Neuron (in vitro differentiated cells): ENCODE measurements around the gene NUP133.

ENCODE experiments used
- H2AFZ ChIP-seq: one replicate; pipeline ENCODE4 v1.6.1; 2013; ENCODE audit warnings: low read depth, mild to moderate bottlenecking, inconsistent platforms, low read length, moderate library complexity
- H3K27me3 ChIP-seq: one replicate; pipeline ENCODE4 v1.6.1; 2013; ENCODE audit warnings: low read length; ENCODE audit not compliant: insufficient read depth
- H3K36me3 ChIP-seq: one replicate; pipeline ENCODE4 v1.6.1; 2013; ENCODE audit warnings: low read length; ENCODE audit not compliant: insufficient read depth
- H3K4me1 ChIP-seq: one replicate; pipeline ENCODE4 v1.6.1; 2013; ENCODE audit warnings: low read length; ENCODE audit not compliant: insufficient read depth
- H3K4me3 ChIP-seq: 2 replicates; pipeline ENCODE4 v1.5.1; 2013; ENCODE audit warnings: mild to moderate bottlenecking, low read length, moderate library complexity
- H3K9me3 ChIP-seq: one replicate; pipeline ENCODE4 v1.6.1; 2013; ENCODE audit warnings: low read length

Gene NUP133

DNA sequence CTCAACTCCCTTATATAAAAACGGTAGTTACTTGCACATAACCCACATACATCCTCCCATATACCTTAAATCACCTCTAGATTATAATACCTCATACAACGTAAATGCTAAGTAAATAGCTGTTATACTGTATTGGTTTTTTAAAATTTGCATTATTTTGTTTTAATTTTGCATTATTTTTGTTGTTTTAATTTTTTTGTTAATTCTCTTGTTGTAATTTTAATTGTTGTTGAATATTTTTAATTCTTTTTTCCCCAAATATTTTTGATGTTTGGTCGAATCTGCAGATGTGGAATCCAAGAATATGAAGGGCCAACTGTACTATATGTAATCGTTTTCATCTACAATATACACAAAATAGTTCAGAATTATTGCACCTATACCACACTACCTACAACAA, 50.7 kb downstream of the NUP133 start:
- no peak overlapping the region for H2AFZ ChIP-seq
- no peak overlapping the region for H3K4me3 ChIP-seq
- H3K9me3 ChIP-seq: no peaks in the 10 kb centered on the region
- peaks cover 67% of the 10 kb centered on the region for H3K36me3 ChIP-seq
- no peaks in the 10 kb centered on the region for H3K27me3 ChIP-seq
- H3K4me1 ChIP-seq: no peaks in the 10 kb centered on the region

GRCh38 chr1:229456016-229456415, 52.1 kb downstream of the NUP133 start:
- Histone ChIP-seq H3K36me3 (peaks cover 67% of the 10 kb centered on the region), H3K4me1 (no peaks in the 10 kb centered on the region), H3K27me3 (no peaks in the 10 kb centered on the region), H3K4me3 (no peak overlapping the region), H2AFZ (no peak overlapping the region), H3K9me3 (no peaks in the 10 kb centered on the region)

GRCh38 chr1:229454056-229454455, 54.1 kb downstream of the NUP133 start:
- H3K4me1 ChIP-seq: no peaks in the 10 kb centered on the region
- H3K36me3 ChIP-seq: peaks cover 58% of the 10 kb centered on the region

DNA sequence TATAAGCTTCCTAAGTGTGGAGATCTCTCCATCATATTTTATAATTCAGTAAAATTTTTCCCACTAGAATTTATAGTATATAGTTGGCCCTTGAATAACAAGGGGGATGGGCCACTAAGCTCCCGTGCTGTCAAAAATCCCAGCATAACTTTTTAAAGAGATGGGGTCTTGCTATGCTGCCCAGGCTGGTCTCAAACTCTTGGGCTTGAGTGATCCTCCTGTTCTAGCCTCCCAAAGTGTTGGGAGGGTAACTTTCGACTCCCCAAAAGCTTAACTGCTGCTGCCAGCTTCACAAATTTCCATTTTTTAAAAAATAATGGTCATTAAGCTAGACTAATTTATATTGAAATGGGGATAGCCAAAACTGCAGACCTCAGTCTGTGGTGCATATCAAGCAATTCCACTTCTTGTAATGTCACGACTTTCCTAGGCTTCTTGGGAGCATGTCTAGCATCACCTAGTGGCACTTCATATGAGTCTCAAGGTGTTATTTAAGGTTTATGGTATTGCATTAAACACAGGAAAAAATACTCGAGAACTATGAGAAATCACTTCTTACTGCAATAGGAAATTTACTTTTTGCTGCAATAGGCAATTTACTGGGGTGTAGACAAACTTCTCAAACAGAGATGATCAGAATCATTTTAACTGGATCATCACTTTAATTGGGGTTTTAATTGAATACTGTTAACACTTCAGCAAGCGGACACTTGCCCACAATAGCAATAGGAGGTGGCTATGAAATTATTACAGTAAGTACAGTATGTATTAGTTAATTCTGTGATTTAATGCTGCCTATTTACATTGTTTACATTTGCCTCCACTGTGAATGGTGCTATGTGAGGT, 55.0 kb downstream of the NUP133 start:
- H2AFZ ChIP-seq: no peak overlapping the region
- H3K4me3 ChIP-seq: no peak overlapping the region
- H3K4me1 ChIP-seq: no peaks in the 10 kb centered on the region
- no peaks in the 10 kb centered on the region for H3K9me3 ChIP-seq
- no peaks in the 10 kb centered on the region for H3K27me3 ChIP-seq
- H3K36me3 ChIP-seq: peaks cover 56% of the 10 kb centered on the region

More at GRCh38 chr1:229454056-229454455, 54.1 kb downstream of the NUP133 start:
- Histone ChIP-seq H2AFZ (no peak overlapping the region), H3K4me3 (no peak overlapping the region), H3K27me3 (no peaks in the 10 kb centered on the region), H3K9me3 (no peaks in the 10 kb centered on the region)

- H2AFZ ChIP-seq: no peak overlapping the region
- H3K4me1 ChIP-seq: no peaks in the 10 kb centered on the region
- H3K27me3 ChIP-seq: no peaks in the 10 kb centered on the region
- no peak overlapping the region for H3K4me3 ChIP-seq
- no peaks in the 10 kb centered on the region for H3K9me3 ChIP-seq
- H3K36me3 ChIP-seq: peaks cover 54% of the 10 kb centered on the region
Observed at GRCh38 chr1:229448845-229449244, 59.3 kb downstream of the NUP133 start.

GRCh38 chr1:229448354-229448753, 59.8 kb downstream of the NUP133 start:
- no peaks in the 10 kb centered on the region for H3K9me3 ChIP-seq
- H2AFZ ChIP-seq: no peak overlapping the region
- peaks cover 53% of the 10 kb centered on the region for H3K36me3 ChIP-seq
- no peaks in the 10 kb centered on the region for H3K4me1 ChIP-seq
- no peaks in the 10 kb centered on the region for H3K27me3 ChIP-seq
- no peak overlapping the region for H3K4me3 ChIP-seq

DNA sequence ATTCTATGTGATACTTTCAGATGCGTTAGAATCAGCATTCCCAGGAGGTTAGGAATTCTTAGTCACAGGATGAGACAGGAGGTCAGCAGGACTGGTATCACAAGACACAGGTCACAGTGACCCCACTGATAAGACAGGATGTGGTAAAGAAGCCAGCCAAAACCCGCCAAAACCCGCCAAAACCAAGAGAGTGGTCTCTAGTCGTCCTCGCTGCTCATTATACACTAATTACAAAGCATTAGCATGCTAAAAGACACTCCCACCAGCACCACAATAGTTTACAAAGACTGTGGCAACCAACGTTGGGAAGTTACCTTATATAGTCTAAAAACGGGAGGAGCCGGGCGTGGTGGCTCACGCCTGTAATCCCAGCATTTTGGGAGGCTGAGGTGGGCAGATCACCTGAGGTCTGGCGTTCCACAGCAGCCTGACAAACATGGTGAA, 60.3 kb downstream of the NUP133 start:
- Histone ChIP-seq H3K4me1 (no peaks in the 10 kb centered on the region), H3K36me3 (peaks cover 55% of the 10 kb centered on the region), H3K4me3 (no peak overlapping the region), H2AFZ (no peak overlapping the region), H3K27me3 (no peaks in the 10 kb centered on the region), H3K9me3 (no peaks in the 10 kb centered on the region)

DNA sequence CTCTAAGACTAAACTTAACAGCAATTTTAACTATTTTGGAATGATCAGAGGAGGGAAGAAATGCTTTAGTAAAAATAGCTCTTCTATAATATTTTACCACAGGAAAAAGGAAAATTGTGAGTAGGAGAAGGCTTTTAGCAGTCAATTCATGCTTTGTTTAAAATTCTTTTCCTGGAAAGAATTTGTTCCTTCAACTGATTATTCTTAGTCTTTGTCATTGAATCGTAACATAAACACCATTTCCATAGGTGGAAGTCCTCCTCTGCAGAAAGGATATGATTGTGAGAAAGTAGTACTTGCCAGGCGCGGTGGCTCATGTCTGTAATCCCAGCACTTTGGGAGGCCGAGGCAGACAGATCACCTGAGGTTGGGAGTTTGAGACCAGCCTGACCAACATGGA, 62.3 kb downstream of the NUP133 start:
- no peaks in the 10 kb centered on the region for H3K4me1 ChIP-seq
- H3K27me3 ChIP-seq: no peaks in the 10 kb centered on the region
- no peak overlapping the region for H2AFZ ChIP-seq
- H3K9me3 ChIP-seq: no peaks in the 10 kb centered on the region
- H3K36me3 ChIP-seq: peaks cover 57% of the 10 kb centered on the region
- no peak overlapping the region for H3K4me3 ChIP-seq

GRCh38 chr1:229440851-229441537, 67.1 kb downstream of the NUP133 start:
- Histone ChIP-seq H3K4me3 (no peak overlapping the region), H3K27me3 (no peaks in the 10 kb centered on the region), H3K36me3 (peaks cover 44% of the 10 kb centered on the region), H3K4me1 (no peaks in the 10 kb centered on the region), H2AFZ (no peak overlapping the region), H3K9me3 (no peaks in the 10 kb centered on the region)

DNA sequence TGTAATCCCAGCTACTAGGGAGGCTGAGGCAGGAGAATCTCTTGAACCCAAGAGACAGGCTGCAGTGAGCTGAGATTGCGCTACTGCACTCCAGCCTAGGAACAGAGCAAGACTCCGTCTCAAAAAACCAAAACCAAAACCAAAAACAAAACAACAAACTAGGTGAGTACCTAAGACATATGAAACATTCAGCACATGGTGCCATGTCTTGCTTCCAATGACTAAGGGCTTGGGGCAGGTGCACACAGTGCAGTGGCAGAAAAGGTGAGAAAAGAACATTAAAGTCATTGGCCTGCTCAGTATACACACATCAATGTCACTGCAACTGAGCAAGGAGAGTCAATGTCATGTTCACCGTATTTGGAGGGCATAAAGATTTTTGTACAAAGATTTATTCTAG, 70.1 kb downstream of the NUP133 start:
- no peak overlapping the region for H2AFZ ChIP-seq
- H3K36me3 ChIP-seq: peaks cover 27% of the 10 kb centered on the region
- no peaks in the 10 kb centered on the region for H3K9me3 ChIP-seq
- peaks cover 17% of the 10 kb centered on the region for H3K27me3 ChIP-seq
- peaks cover 10% of the 10 kb centered on the region for H3K4me1 ChIP-seq
- no peak overlapping the region for H3K4me3 ChIP-seq

DNA sequence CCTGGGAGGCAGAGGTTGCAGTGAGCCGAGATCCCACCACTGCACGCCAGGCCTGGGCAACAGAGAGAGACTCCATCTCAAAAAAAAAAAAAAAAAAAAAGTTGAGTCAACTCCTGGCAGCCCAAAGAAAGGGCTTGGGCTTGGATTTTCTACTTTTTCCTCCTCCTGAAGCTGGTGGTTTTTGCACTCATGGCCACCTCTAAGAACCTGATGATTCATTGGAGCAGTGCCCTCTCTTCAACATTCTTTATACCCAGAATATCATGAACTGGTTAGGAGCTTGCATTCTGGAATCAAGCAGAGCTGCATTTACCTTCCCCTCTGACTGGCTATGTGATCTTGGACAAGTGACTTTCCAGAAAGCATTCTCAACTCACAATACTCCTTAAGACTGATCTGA, 70.7 kb downstream of the NUP133 start:
- Histone ChIP-seq H3K9me3 (peaks cover 3% of the 10 kb centered on the region), H3K36me3 (peaks cover 26% of the 10 kb centered on the region), H3K27me3 (peaks cover 17% of the 10 kb centered on the region), H3K4me1 (peaks cover 10% of the 10 kb centered on the region), H3K4me3 (no peak overlapping the region), H2AFZ (no peak overlapping the region)

DNA sequence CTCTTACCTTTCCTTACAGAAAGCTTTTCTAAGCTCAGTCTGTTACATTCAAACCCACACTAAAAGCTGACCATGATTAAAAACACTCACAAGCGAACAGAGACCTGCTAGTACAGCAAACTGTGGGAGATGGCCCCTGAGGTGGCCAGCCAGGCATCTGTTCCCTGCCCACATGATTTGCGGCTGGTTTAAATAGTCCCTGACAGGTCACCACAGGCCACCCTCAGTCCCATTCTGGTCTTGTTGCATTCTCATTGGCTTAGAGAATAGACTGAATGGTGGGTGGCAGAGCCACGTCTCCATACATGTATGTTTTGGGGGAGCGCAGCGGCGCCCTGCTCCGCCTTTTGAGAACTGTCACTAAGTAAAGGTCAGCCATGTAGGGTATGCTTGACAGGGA, 71.9 kb downstream of the NUP133 start:
- Histone ChIP-seq H3K9me3 (peaks cover 11% of the 10 kb centered on the region), H3K4me3 (no peak overlapping the region), H3K27me3 (peaks cover 17% of the 10 kb centered on the region), H3K4me1 (peaks cover 10% of the 10 kb centered on the region), H2AFZ (no peak overlapping the region), H3K36me3 (peaks cover 15% of the 10 kb centered on the region)

- peak overlapping the region; percentile 20 for H3K4me3 ChIP-seq
- H3K4me1 ChIP-seq: peaks cover 10% of the 10 kb centered on the region
- peaks cover under 1% of the 10 kb centered on the region for H3K36me3 ChIP-seq
- H2AFZ ChIP-seq: no peak overlapping the region
- peaks cover 11% of the 10 kb centered on the region for H3K9me3 ChIP-seq
- peaks cover 21% of the 10 kb centered on the region for H3K27me3 ChIP-seq
Observed at GRCh38 chr1:229434641-229435051, 73.5 kb downstream of the NUP133 start.
